ENCODE data around the gene TMEM273. TPM values are rescaled to one million over a fixed set of nuclear protein-coding genes. Genes with fewer than 3 reads are reported as not detected.

Gene TMEM273
- total RNA-seq, 1 donor from 2014 or later = not detected

DNA sequence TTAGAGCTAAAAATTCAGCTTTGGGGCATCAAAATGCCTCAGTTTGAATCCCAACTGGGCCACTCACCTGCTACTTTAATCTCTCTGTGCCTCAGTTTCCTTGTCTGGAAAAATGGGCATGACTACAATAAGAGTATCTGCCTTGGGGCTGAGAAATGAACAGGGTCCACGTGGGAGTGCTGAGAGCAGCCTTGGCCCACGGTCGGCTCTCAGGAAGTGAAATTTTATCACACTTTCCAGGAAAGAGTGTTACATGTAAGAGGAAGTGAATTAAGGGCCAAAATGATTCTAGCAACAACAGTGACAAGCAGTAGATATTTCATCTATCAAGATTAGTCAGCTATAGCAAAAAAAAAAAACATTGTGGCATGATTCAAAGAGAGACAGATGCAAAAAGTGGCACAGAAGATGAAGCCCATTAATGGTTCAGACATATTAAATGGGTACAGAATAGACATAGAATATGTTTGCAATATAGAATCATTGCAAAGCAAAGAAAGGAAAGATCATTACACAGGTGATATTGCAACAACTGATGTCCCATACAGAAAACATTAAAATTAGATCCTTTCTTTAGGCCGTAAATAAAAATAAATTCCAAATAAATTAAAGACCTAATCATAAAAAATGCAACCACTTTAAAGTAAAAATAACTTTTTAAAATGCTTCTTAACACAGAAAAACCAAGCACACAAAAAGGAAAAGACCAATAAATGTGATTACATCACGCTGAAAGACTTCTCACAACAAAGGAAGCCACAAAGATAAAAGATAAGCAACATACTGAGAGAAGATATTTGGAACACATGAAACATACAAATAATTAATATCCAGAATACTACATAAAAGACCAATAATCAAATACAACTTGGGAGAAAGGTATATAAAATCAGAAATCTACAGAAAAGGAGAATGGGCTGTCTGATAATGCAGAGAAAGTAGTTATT, 4.3 kb downstream of the TMEM273 start:
- no peaks in the 10 kb centered on the region for H3K4me1 Mint-ChIP-seq (ENCODE audit: unreplicated experiment)
- no peak overlapping the region for H3K27ac Mint-ChIP-seq (ENCODE audit: unreplicated experiment)
- no peaks in the 10 kb centered on the region for H3K9me3 Mint-ChIP-seq (ENCODE audit: unreplicated experiment)
- H3K27me3 Mint-ChIP-seq (ENCODE audit: unreplicated experiment) = peaks cover 28% of the 10 kb centered on the region
- H3K4me3 Mint-ChIP-seq (ENCODE audit: unreplicated experiment) = no peak overlapping the region
- TF ChIP-seq, protein P1, sequence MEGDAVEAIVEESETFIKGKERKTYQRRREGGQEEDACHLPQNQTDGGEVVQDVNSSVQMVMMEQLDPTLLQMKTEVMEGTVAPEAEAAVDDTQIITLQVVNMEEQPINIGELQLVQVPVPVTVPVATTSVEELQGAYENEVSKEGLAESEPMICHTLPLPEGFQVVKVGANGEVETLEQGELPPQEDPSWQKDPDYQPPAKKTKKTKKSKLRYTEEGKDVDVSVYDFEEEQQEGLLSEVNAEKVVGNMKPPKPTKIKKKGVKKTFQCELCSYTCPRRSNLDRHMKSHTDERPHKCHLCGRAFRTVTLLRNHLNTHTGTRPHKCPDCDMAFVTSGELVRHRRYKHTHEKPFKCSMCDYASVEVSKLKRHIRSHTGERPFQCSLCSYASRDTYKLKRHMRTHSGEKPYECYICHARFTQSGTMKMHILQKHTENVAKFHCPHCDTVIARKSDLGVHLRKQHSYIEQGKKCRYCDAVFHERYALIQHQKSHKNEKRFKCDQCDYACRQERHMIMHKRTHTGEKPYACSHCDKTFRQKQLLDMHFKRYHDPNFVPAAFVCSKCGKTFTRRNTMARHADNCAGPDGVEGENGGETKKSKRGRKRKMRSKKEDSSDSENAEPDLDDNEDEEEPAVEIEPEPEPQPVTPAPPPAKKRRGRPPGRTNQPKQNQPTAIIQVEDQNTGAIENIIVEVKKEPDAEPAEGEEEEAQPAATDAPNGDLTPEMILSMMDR (IDR thresholded peaks at IDR 0.05) = no peak
- DNase-seq (ENCODE audit: extremely low spot score, unreplicated experiment) = no peak
- no peaks in the 10 kb centered on the region for H3K36me3 Mint-ChIP-seq (ENCODE audit: unreplicated experiment)

DNA sequence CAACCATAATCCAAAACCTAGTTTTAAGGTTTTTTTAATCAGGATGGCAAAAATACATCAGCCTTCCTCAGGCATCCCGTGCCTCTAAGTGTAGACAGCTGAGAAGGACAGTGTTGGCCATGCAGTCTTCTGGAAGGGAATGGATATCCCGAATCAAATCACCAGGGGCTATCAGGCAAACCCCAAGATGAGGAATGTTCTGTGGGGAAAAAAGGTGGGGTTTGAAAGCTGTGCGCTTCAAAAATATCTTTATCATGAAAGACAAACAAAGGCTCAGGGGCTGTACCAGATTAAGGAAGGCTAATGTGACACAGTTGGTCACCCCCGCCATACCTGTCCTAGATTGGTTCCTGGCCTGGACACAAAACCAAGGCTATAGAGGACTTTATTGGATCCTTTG, 5.4 kb downstream of the TMEM273 start:
- Mint-ChIP-seq H3K36me3 (ENCODE audit: unreplicated experiment) (no peaks in the 10 kb centered on the region), H3K27ac (ENCODE audit: unreplicated experiment) (no peak overlapping the region), H3K4me1 (ENCODE audit: unreplicated experiment) (no peaks in the 10 kb centered on the region), H3K4me3 (ENCODE audit: unreplicated experiment) (no peak overlapping the region), H3K9me3 (ENCODE audit: unreplicated experiment) (no peaks in the 10 kb centered on the region), H3K27me3 (ENCODE audit: unreplicated experiment) (peaks cover 28% of the 10 kb centered on the region)
- TF ChIP-seq, protein P1 (IDR thresholded peaks at IDR 0.05) = no peak
- DNase-seq (ENCODE audit: extremely low spot score, unreplicated experiment) = no peak

DNA sequence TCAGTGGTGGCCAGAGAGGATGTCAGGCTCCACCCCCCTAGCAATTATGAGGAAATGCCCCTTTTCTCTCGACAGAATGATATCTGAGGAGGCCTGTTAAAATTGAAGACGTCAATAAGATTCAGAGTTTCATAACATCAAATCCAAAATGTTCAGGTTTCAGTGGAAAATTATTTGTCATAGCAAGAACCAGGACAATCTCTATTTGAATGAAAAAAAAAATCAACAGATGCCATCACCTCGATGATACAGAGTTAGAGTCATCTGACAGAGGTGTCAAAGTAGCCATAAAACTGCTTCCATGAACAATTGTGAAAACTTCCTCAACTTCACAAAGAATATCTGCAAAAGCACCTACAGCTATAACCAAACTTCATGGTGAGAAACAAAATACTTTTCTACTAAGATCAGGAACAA, 7.7 kb downstream of the TMEM273 start:
- no peak overlapping the region for H3K27ac Mint-ChIP-seq (ENCODE audit: unreplicated experiment)
- H3K36me3 Mint-ChIP-seq (ENCODE audit: unreplicated experiment) = no peaks in the 10 kb centered on the region
- H3K27me3 Mint-ChIP-seq (ENCODE audit: unreplicated experiment) = peaks cover 23% of the 10 kb centered on the region
- H3K4me1 Mint-ChIP-seq (ENCODE audit: unreplicated experiment) = peaks cover 5% of the 10 kb centered on the region
- TF ChIP-seq, protein P1 (IDR thresholded peaks at IDR 0.05) = no peak
- no peak overlapping the region for H3K4me3 Mint-ChIP-seq (ENCODE audit: unreplicated experiment)
- no peak for DNase-seq (ENCODE audit: extremely low spot score, unreplicated experiment)
- H3K9me3 Mint-ChIP-seq (ENCODE audit: unreplicated experiment) = no peaks in the 10 kb centered on the region

DNA sequence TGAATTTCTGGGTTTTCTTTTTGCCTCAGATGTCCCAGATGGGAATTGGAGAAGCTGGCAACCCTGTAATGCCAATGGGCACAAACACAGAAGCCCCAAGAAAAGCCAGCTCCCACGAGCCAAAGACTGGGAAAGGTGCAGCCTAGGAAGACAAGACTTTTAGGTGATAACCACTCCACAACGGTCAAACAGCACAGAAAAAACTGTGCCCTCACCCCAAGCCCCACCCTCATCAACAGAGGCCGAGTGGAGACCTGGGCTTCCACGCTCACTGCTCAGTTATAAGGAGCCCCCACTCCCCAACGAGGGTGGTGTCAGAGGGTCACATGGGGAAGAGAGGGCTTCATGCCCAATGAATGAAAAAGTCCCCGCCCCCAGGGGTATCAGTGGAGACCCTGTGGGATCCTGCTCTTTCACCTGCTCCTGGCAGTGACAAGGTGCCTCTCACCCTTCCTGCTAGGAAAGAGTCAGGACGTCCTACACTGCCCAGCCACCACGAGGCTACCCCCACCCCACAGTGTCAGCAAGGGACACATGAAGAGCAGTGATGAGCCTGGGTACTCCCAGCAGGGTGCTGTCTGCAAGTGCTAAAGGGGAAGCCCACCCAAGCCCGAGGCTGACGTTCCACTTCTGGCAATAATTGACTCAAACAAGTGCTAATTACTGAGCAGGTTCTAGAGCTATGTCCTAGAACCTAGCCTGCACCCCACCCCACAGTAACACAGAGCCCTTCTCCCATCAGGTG, 8.3 kb downstream of the TMEM273 start:
- Mint-ChIP-seq H3K4me3 (ENCODE audit: unreplicated experiment) (no peak overlapping the region), H3K36me3 (ENCODE audit: unreplicated experiment) (no peaks in the 10 kb centered on the region), H3K9me3 (ENCODE audit: unreplicated experiment) (no peaks in the 10 kb centered on the region), H3K4me1 (ENCODE audit: unreplicated experiment) (peaks cover 5% of the 10 kb centered on the region), H3K27ac (ENCODE audit: unreplicated experiment) (no peak overlapping the region), H3K27me3 (ENCODE audit: unreplicated experiment) (peaks cover 23% of the 10 kb centered on the region)
- TF ChIP-seq, protein P1 (IDR thresholded peaks at IDR 0.05) = no peak
- peak; percentile 78 for DNase-seq (ENCODE audit: extremely low spot score, unreplicated experiment)
